HCT116 (cell line): ENCODE measurements around the gene SF3B1.

Experiments used
- POLR2A ChIP-seq: IDR thresholded peaks from 2 replicates; pipeline ENCODE4 v1.7.0; 2011; ENCODE audit warnings: borderline replicate concordance; ENCODE audit not compliant: insufficient read depth, insufficient read length; ENCODE audit errors: extremely low read depth
- RAD21 ChIP-seq: IDR thresholded peaks from 2 replicates; pipeline ENCODE4 v1.6.1; 2012; ENCODE audit warnings: low read depth, mild to moderate bottlenecking
- TCF7L2 ChIP-seq: IDR thresholded peaks from 2 replicates; pipeline ENCODE4 v1.7.0; 2011; ENCODE audit warnings: borderline replicate concordance, inconsistent platforms; ENCODE audit not compliant: insufficient read depth, insufficient read length; ENCODE audit errors: extremely low read depth
- TF ChIP-seq, protein P1 (sequence below), 3 experiments: fragments of 200-600 bp in 1 of 3; sonication (generic) in 1 of 3; IDR thresholded peaks in 2 of 3; conservative IDR thresholded peaks in 1 of 3; 2 replicates each; pipeline ENCODE4 v1.5.1; 2012 to 2017; ENCODE audit warnings: low read depth in 2 of 3, low read length in 2 of 3, antibody characterized with exemption in 1 of 3, borderline replicate concordance in 1 of 3, control low read depth in 1 of 3, mild to moderate bottlenecking in 1 of 3, mixed read lengths in 1 of 3, mixed run types in 1 of 3, moderate library complexity in 1 of 3; ENCODE audit not compliant: insufficient read depth in 1 of 3

DNA sequence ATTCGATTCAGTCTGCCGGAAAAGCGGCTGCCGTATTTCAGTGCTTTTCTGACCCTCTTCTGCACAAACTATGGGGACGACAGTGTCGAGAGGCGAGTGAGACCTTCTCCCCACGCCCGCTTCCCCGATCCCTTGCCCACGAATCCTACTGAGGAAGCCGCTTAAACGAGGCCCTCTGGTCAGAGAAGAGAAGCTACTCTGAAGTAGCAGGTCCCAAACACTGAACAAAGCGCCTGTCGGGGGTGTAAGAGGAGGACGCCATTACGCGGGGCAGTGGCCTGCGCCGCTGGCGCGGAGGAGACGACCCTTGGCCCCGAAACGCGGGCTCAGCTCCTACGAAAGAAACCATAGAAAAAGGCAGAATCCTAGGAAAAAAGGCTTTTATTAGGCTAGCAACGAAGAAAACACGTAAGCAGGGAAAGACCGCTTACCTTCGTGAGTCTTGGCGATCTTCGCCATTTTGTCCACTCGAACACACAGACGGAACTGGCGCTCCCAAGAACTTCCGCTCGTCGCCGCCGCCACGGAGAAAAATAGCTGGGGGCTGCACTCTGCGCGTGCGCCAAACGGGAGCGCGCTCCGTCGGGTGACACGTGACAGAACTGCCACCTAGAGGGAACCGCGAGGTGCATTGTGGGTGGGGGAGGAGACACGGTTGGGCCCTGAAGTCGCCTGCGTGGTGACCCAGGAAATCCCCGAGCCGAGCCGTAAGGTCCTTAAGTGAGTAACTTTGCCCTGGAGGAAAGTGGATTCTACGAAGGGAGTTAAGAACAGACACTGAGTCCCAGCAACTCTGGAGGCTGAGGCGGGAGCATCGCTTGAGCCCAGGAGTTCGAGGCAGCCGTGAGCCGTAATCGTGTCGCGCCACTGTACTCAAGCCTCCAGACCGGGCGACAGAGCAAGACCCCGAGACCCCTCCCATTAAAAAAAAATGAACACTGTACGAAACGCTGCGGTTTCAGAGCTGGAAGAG is at the start of gene SF3B1:
- TF ChIP-seq, protein P1, sequence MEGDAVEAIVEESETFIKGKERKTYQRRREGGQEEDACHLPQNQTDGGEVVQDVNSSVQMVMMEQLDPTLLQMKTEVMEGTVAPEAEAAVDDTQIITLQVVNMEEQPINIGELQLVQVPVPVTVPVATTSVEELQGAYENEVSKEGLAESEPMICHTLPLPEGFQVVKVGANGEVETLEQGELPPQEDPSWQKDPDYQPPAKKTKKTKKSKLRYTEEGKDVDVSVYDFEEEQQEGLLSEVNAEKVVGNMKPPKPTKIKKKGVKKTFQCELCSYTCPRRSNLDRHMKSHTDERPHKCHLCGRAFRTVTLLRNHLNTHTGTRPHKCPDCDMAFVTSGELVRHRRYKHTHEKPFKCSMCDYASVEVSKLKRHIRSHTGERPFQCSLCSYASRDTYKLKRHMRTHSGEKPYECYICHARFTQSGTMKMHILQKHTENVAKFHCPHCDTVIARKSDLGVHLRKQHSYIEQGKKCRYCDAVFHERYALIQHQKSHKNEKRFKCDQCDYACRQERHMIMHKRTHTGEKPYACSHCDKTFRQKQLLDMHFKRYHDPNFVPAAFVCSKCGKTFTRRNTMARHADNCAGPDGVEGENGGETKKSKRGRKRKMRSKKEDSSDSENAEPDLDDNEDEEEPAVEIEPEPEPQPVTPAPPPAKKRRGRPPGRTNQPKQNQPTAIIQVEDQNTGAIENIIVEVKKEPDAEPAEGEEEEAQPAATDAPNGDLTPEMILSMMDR (IDR thresholded peaks at IDR 0.05 in 2 of 3, conservative IDR thresholded peaks at IDR 0.05 in 1 of 3; ENCODE audit: borderline replicate concordance in 1 of 3, insufficient read depth in 1 of 3, low read depth in 2 of 3, low read length in 2 of 3), result no peak
- TF ChIP-seq RAD21 (no peak), TCF7L2 (no peak), POLR2A (peak; percentile 92)
